ENCODE measurements around the gene TLR8. TPM values are rescaled to one million over a fixed set of nuclear protein-coding genes. Genes with fewer than 3 reads are reported as not detected.
A peak's percentile ranks its signal among the peaks of the same experiment; 100 is the strongest.

TLR8 gene
- total and polyA plus RNA-seq, 2 experiments from 2014 or later: not detected

DNA sequence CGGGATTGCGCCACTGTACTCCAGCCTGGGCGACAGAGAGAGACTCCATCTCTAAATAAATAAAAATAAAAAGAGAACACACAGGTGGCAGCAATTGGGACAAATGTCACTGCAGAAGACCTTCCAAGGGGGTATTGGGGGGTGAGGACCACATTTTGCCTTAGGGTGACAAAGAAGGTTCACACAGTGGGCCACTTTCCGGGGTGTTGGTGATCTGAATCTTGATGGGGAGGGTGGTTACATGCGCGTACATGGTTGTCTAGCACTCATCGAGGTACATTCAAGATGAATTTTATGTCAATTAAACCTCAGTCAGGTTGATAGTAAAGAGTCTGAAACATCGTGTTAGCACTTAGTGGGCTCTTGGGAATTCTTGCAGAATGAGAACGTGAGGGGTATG, 48.0 kb downstream of the TLR8 start:
- no peak for DNase-seq (ENCODE audit: low read depth in 1 of 2, low spot score in 1 of 2)
- H3K27ac ChIP-seq: no peak overlapping the region
- TF ChIP-seq, protein P1, sequence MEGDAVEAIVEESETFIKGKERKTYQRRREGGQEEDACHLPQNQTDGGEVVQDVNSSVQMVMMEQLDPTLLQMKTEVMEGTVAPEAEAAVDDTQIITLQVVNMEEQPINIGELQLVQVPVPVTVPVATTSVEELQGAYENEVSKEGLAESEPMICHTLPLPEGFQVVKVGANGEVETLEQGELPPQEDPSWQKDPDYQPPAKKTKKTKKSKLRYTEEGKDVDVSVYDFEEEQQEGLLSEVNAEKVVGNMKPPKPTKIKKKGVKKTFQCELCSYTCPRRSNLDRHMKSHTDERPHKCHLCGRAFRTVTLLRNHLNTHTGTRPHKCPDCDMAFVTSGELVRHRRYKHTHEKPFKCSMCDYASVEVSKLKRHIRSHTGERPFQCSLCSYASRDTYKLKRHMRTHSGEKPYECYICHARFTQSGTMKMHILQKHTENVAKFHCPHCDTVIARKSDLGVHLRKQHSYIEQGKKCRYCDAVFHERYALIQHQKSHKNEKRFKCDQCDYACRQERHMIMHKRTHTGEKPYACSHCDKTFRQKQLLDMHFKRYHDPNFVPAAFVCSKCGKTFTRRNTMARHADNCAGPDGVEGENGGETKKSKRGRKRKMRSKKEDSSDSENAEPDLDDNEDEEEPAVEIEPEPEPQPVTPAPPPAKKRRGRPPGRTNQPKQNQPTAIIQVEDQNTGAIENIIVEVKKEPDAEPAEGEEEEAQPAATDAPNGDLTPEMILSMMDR (IDR thresholded peaks at IDR 0.05; ENCODE audit: low read depth, low read length): no peak
- no peaks in the 10 kb centered on the region for H3K36me3 ChIP-seq
- H3K9me3 ChIP-seq (ENCODE audit: low read depth): no peaks in the 10 kb centered on the region
- H3K4me1 ChIP-seq (ENCODE audit: low read depth): no peaks in the 10 kb centered on the region
- no peak overlapping the region for H3K4me3 ChIP-seq
- no peaks in the 10 kb centered on the region for H3K27me3 ChIP-seq

DNA sequence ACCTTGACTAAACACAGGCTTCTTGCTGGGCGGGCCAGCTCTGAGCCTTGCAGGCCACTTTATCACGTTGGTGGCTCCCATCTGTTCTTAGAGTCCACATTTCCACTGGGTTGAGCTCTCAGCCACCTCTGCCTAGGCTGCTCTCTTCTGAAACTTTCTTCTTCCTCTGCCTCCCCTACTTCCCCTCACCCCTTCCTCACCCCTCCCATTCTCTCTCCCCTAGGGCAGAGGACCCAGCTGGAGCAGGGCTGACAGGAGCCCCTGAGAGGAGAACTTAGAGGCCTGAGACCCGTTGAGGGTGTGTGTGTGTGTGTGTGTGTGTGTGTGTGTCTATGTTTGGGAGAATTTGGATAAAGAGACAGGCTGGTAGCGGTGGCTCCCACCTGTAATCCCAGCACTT, 48.6 kb downstream of the TLR8 start:
- Histone ChIP-seq H3K27me3 (no peaks in the 10 kb centered on the region), H3K9me3 (ENCODE audit: low read depth) (no peaks in the 10 kb centered on the region), H3K36me3 (no peaks in the 10 kb centered on the region), H3K4me3 (no peak overlapping the region), H3K4me1 (ENCODE audit: low read depth) (no peaks in the 10 kb centered on the region), H3K27ac (no peak overlapping the region)
- DNase-seq (ENCODE audit: low read depth in 1 of 2, low spot score in 1 of 2): no peak
- TF ChIP-seq, protein P1 (IDR thresholded peaks at IDR 0.05; ENCODE audit: low read depth, low read length): no peak

DNA sequence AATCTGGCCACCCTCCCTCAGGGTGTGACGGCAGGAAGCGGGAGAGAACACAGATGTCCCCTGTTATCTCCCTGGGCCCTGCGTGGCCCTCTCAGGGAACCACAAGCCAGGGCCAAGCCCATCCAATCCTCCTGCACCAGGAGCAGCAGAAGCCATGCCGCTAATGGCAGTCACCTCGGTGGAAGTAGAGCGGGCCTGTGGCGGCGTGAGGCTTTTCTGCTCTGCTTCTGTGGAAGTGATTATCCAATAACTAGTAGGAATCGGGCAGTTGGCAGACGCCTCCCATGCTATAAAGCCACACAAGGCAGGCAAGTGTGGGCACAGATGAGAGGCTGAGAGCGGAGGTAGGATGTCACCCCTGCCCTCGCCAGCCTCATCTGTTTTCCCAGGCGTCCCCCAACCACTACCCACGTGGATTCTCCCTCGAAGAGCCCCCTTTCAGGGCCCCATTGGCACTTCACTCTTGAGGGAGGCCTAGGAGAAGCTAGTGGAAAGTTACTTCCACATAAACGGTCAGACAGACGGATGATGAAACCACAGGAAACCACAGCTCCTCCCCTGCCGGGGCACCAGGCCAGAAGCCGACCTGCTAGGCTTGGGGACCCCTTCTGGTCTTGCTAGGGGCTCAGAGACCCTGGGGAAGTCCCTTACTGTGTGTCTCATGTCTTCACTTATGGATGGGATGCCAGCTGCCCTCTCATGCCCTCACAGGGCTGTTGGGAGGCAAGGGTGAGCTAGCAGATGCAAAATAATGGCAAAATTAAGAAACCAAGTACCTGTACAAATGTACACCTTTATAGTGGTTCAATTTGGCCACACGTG, 49.7 kb downstream of the TLR8 start:
- DNase-seq (ENCODE audit: low read depth in 1 of 2, low spot score in 1 of 2): peak in 1 of 2 donors; percentile 84
- H3K4me3 ChIP-seq: no peak overlapping the region
- TF ChIP-seq, protein P1 (IDR thresholded peaks at IDR 0.05; ENCODE audit: low read depth, low read length): no peak
- H3K36me3 ChIP-seq: no peaks in the 10 kb centered on the region
- H3K9me3 ChIP-seq (ENCODE audit: low read depth): no peaks in the 10 kb centered on the region
- no peak overlapping the region for H3K27ac ChIP-seq
- H3K27me3 ChIP-seq: no peaks in the 10 kb centered on the region
- H3K4me1 ChIP-seq (ENCODE audit: low read depth): no peaks in the 10 kb centered on the region

DNA sequence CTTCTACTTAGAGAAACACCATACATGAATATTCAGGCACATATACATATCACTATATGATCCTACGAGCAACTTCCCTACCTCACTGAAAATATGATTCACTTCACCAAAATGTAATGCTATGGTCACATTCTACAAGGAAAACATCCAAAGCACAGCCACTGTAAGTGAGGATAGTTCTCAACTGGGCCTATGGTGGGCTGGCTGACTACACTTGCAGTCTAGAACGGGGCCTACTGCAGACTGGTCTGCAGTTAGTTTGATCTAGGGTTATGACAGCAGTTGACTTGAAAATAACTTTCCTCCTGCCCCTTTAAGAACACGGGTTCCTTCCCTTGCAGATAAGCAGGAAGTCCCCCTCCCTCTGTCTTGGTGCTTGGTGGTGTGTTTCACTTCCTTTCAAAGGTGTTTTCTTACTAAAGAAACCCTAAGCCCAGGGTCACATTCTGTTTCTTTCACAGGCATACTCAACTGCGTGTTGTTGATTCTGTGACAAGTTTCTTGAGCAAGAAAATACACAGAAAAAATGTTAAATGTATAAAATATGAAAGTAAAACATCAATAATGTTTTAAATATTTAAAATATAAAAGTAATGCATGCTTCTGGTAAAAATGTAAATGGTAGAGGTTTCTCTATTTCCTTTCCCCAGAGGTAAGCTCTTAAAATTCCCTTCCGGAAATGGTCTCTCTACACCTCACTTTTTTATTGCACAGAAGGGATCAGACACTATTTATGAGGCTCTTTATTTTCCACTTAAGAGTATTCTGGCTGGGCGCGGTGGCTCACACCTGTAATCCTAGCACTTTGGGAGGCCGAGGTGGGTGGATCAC, 50.5 kb downstream of the TLR8 start:
- DNase-seq (ENCODE audit: low read depth in 1 of 2, low spot score in 1 of 2): peak in 1 of 2 donors; percentile 56
- no peaks in the 10 kb centered on the region for H3K27me3 ChIP-seq
- no peaks in the 10 kb centered on the region for H3K4me1 ChIP-seq (ENCODE audit: low read depth)
- H3K27ac ChIP-seq: no peak overlapping the region
- H3K4me3 ChIP-seq: no peak overlapping the region
- H3K9me3 ChIP-seq (ENCODE audit: low read depth): no peaks in the 10 kb centered on the region
- H3K36me3 ChIP-seq: no peaks in the 10 kb centered on the region
- TF ChIP-seq, protein P1 (IDR thresholded peaks at IDR 0.05; ENCODE audit: low read depth, low read length): no peak

DNA sequence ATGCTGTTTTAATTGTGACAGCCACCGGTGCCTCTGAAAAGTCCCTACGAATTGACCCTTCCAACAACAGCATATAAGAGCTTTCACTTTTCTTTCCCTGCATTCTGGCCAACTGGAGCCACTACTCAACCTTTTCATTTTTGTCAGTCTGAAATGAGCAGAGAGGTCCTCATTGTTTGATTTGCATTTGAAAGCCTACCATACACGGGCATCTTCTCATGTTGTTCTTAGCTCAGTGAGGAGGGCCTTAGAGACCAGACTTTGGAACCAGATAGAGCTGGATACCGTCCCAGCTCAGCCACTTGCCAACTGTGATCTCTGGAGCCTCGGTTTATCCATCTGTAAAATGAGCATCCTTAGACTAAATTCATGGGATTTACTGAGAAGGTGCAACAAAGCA, 51.6 kb downstream of the TLR8 start:
- TF ChIP-seq, protein P1 (IDR thresholded peaks at IDR 0.05; ENCODE audit: low read depth, low read length): no peak
- Histone ChIP-seq H3K4me1 (ENCODE audit: low read depth) (no peaks in the 10 kb centered on the region), H3K27ac (no peak overlapping the region), H3K36me3 (no peaks in the 10 kb centered on the region), H3K4me3 (no peak overlapping the region), H3K27me3 (no peaks in the 10 kb centered on the region), H3K9me3 (ENCODE audit: low read depth) (no peaks in the 10 kb centered on the region)
- no peak for DNase-seq (ENCODE audit: low read depth in 1 of 2, low spot score in 1 of 2)

All from cardiac muscle cell (in vitro differentiated cells and primary cell).